ENCODE data around the gene OR52E1.

DNA sequence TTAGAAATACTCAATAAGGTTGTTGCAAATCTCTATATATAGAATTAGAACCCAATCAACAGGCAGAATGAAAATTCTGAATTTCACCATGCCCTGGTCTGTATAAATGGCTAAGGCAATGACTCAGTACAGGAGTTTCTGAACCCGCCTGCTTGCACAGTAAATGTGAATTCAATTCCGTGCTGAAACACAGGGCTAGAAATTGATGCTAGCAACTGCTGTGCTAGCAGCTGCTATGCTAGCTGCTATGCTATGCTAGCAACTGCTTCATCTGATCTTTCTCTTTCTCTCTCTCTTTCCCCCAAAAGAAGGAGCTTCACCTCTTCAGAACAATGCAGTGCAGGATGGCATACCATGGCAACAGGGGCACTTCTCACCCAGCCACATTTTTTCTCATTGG is 32.7 kb upstream of the OR52E1 start:
- TF ChIP-seq, protein P1, sequence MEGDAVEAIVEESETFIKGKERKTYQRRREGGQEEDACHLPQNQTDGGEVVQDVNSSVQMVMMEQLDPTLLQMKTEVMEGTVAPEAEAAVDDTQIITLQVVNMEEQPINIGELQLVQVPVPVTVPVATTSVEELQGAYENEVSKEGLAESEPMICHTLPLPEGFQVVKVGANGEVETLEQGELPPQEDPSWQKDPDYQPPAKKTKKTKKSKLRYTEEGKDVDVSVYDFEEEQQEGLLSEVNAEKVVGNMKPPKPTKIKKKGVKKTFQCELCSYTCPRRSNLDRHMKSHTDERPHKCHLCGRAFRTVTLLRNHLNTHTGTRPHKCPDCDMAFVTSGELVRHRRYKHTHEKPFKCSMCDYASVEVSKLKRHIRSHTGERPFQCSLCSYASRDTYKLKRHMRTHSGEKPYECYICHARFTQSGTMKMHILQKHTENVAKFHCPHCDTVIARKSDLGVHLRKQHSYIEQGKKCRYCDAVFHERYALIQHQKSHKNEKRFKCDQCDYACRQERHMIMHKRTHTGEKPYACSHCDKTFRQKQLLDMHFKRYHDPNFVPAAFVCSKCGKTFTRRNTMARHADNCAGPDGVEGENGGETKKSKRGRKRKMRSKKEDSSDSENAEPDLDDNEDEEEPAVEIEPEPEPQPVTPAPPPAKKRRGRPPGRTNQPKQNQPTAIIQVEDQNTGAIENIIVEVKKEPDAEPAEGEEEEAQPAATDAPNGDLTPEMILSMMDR (IDR thresholded peaks at IDR 0.05) = no peak
- TF ChIP-seq POLR2A (IDR thresholded peaks at IDR 0.05) = no peak

All from Peyer's patch (tissue), 4 donors.